T47D (cell line): Measurements from ENCODE around the gene PTPRJ.

Experiments
- DNase-seq, 2 experiments: peaks; one replicate each; pipeline versions ENCODE4 v3.0.0 to v3.0.0-alpha.2; 2011 to 2012; ENCODE audit warnings: low read depth in 1 of 2, low spot score in 1 of 2
- JUND ChIP-seq: IDR thresholded peaks from 2 replicates; pipeline ENCODE4 v1.6.1; 2012; ENCODE audit warnings: low read depth
- in situ Hi-C: cut with HindIII; loops from 2 replicates; pipeline ENCODE4 v1.10.0; 2016; ENCODE audit warnings: low sequenced_read_pairs, low pct_unique_long_range_greater_than_20kb

The PTPRJ gene

DNA sequence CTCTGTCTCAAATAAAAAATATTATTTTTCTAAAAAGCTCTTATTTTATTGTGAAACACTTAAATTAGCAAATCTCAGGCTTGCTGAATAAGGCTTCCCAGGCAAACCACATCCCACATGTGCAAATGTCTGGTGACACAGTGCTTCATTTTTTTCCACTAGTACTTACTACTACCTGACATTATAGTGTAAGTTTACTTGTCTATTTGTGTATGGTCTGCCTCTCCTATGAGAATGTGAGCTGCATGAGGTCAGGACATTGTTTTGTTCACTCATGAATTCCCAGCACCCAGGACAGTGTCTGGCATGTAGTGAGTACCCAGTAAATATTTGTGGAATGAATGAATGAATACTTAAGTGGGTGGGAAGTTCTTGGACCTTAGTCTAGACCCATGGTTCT is 103.1 kb downstream of the PTPRJ start:
- in situ Hi-C loops, result no loop called here
- no peak for DNase-seq
- no peak for TF ChIP-seq JUND

GRCh38 chr11:48085688-48086087 is 105.3 kb downstream of the PTPRJ start:
- in situ Hi-C loops, result no loop called here
- no peak for TF ChIP-seq JUND
- DNase-seq, result peak in 1 of 2 experiments; percentile 61

DNA sequence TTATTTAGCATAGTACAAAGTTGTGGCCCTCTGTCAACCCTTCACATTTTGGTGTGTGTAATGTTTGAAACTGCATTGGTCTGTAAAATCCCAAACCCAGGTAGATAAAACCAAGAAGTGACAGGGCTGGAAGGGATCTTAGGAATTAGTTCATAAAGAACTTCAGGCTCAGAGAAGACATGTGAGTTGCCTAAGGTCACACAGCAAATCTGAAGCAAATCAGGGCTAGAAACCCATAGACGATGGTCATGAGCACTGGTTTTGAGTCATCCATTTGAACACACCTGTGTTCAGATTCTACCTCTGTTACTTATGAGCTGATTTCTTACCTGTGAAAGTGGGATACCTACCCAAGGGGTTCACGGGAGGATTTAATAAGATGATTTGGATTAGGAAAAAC is 107.1 kb downstream of the PTPRJ start:
- DNase-seq, result no peak
- in situ Hi-C loops, result no loop called here
- TF ChIP-seq JUND, result no peak

- TF ChIP-seq JUND, result no peak
- DNase-seq, result peak in 1 of 2 experiments; percentile 85
- in situ Hi-C loops, result no loop called here
These were observed 107.8 kb downstream of the PTPRJ start for GRCh38 chr11:48087974-48088681.

DNA sequence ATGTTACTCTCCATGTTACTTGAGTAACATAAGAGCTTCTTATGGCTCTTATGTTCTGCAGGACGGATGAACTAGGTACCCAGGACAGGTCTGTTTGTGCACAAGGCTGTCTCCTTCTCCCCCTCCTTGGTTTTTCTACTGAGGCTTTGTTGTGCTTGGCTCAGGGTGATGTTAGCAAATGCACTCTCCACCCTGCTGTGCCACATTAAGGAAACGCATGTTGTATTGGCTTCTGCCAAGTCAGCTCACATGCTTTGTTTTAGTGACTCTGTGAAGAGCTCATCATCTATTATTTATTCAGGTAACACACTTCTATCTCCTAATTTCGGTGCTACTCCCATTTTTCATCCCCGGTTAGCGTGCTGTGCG is 108.3 kb downstream of the PTPRJ start:
- in situ Hi-C loops, result no loop called here
- peak in 1 of 2 experiments; percentile 84 for DNase-seq

GRCh38 chr11:48090174-48090573 is 109.8 kb downstream of the PTPRJ start:
- in situ Hi-C loops, result no loop called here
- no peak for DNase-seq
- TF ChIP-seq JUND, result no peak

More for the DNA sequence above, 108.3 kb downstream of the PTPRJ start:
- no peak for TF ChIP-seq JUND

DNA sequence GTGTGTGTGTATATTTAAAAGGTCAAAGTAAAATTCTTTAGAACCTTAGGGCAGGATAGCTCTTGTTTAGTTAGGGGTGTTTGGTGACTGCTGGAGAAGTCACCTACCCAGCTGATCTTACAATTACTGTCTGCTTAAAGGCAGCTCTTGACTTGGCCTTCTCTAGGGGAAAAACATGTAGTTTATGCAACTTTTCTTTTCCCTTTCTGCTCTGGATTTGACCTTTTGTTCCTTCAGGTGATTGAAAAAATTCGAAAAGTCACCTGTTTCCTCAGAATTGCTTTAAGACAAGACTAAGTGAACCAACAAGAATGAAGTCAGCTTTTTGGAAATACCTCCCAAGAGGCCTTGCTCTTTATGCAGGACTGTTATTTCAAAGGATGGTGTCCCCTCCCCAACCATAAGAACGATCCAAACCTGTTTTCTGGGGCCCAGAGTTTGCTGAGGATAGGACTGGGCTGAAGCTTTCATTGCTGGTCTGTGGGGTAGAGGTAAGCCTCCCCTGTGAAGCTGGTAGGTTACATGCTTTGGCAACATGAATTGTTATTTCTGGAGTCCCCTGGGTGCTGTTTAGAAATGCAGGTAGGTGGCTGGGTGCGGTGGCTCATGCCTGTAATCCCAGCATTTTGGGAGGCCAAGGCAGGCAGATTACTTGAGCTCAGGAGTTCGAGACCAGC is 111.2 kb downstream of the PTPRJ start:
- no peak for DNase-seq
- in situ Hi-C loops, result no loop called here

GRCh38 chr11:48093323-48093722 is 113.0 kb downstream of the PTPRJ start:
- no peak for TF ChIP-seq JUND
- in situ Hi-C loops, result no loop called here
- no peak for DNase-seq

More for the DNA sequence above, 111.2 kb downstream of the PTPRJ start:
- TF ChIP-seq JUND, result no peak

GRCh38 chr11:48093795-48094642 is 113.7 kb downstream of the PTPRJ start:
- in situ Hi-C loops, result no loop called here
- no peak for DNase-seq
- TF ChIP-seq JUND, result no peak

- no peak for TF ChIP-seq JUND
- no peak for DNase-seq
- in situ Hi-C loops, result no loop called here
These were observed 114.4 kb downstream of the PTPRJ start for GRCh38 chr11:48094643-48095339.

- in situ Hi-C loops, result no loop called here
These were observed 115.6 kb downstream of the PTPRJ start for GRCh38 chr11:48095779-48096470.

More at GRCh38 chr11:48095779-48096470, 115.6 kb downstream of the PTPRJ start:
- DNase-seq, result no peak
- no peak for TF ChIP-seq JUND
